HepG2 (cell line): ENCODE data around the gene SKP2. TPM values are rescaled to one million over a fixed set of nuclear protein-coding genes. Genes with fewer than 3 reads are reported as not detected.

Source experiments
- BCL6 ChIP-seq: IDR thresholded peaks from 2 replicates; pipeline ENCODE4 v1.6.1; 2016; ENCODE audit warnings: missing genetic modification reagents, missing compliant biosample characterization
- BORCS8-MEF2B ChIP-seq: sonication (generic); formaldehyde crosslinking; IDR thresholded peaks from 2 replicates; pipeline ENCODE4 v1.8.0; 2022; ENCODE audit warnings: mild to moderate bottlenecking, missing genetic modification reagents
- DNMT1 ChIP-seq: sonication (generic); formaldehyde crosslinking; IDR thresholded peaks from 2 replicates; pipeline ENCODE4 v1.5.1; 2020; ENCODE audit warnings: mild to moderate bottlenecking, missing genetic modification reagents
- KMT2A ChIP-seq: sonication (generic); formaldehyde crosslinking; IDR thresholded peaks from 2 replicates; pipeline ENCODE4 v1.4.0; 2020; ENCODE audit warnings: missing genetic modification reagents
- LCORL ChIP-seq, 2 experiments: fragments of 450-650 bp in 1 of 2; sonication (generic) in 1 of 2; formaldehyde crosslinking in 1 of 2; IDR thresholded peaks; 2 replicates each; pipeline versions ENCODE4 v1.5.0 to v1.6.1; 2017 to 2020; ENCODE audit warnings: antibody characterized with exemption in 1 of 2, missing genetic modification reagents in 1 of 2
- MYC ChIP-seq: sonication (generic); formaldehyde crosslinking; IDR thresholded peaks from 2 replicates; pipeline ENCODE4 v1.9.0; 2021; ENCODE audit warnings: missing genetic modification reagents, borderline replicate concordance
- NFE2L1 ChIP-seq: sonication (generic); formaldehyde crosslinking; IDR thresholded peaks from 2 replicates; pipeline ENCODE4 v1.4.0; 2020; ENCODE audit warnings: missing genetic modification reagents, mild to moderate bottlenecking, borderline replicate concordance
- NFE2L2 ChIP-seq: fragments of 150-350 bp; IDR thresholded peaks from 2 replicates; pipeline ENCODE4 v1.6.1; 2014; ENCODE audit warnings: low read length
- SALL2 ChIP-seq: sonication (generic); formaldehyde crosslinking; IDR thresholded peaks from 2 replicates; pipeline ENCODE4 v1.8.1; 2023; ENCODE audit warnings: mild to moderate bottlenecking, missing genetic modification reagents, inconsistent platforms
- SMAD3 ChIP-seq: sonication (generic); formaldehyde crosslinking; IDR thresholded peaks from 2 replicates; pipeline ENCODE4 v1.4.0; 2020; ENCODE audit warnings: missing genetic modification reagents
- TRIM24 ChIP-seq: sonication (generic); formaldehyde crosslinking; IDR thresholded peaks from 2 replicates; pipeline ENCODE4 v1.8.0; 2022; ENCODE audit warnings: mild to moderate bottlenecking, missing genetic modification reagents
- YEATS2 ChIP-seq: sonication (generic); formaldehyde crosslinking; IDR thresholded peaks from 2 replicates; pipeline ENCODE4 v1.4.0; 2020; ENCODE audit warnings: missing genetic modification reagents, borderline replicate concordance
- ZNF563 ChIP-seq: sonication (generic); formaldehyde crosslinking; IDR thresholded peaks from 2 replicates; pipeline ENCODE4 v1.8.0; 2022; ENCODE audit warnings: mild to moderate bottlenecking, moderate library complexity, missing genetic modification reagents
- ZNF83 ChIP-seq: sonication (generic); formaldehyde crosslinking; IDR thresholded peaks from 2 replicates; pipeline ENCODE4 v1.4.0; 2020; ENCODE audit warnings: missing genetic modification reagents, mild to moderate bottlenecking, borderline replicate concordance
- polyA plus RNA-seq, 8 experiments: library from polyadenylated mRNA; depleted of rRNA in 3 of 8; stranded (reverse) in 7 of 8; unstranded in 1 of 8; fragments of >200 nt; fragmentation: Illumina TruSeq in 4 of 8; extraction: Trizol in 4 of 8; gene quantifications; 2 replicates each; pipeline versions ENCODE4 v1.2.1 to v1.2.3, GENCODE V29; 2011 to 2016; ENCODE audit warnings: low read depth in 4 of 8, missing spikeins in 1 of 8, mixed read lengths in 1 of 8; ENCODE audit not compliant: insufficient read depth in 1 of 8
- total RNA-seq, 5 experiments: library from RNA; depleted of rRNA; stranded (reverse); fragments of >200 nt; fragmentation: Illumina TruSeq; extraction: Trizol; gene quantifications; 2 replicates each; pipeline ENCODE4 v1.2.3, GENCODE V29; 2016; ENCODE audit warnings: low read depth in 1 of 5
- TF ChIP-seq, protein P1 (sequence below): sonication (generic); formaldehyde crosslinking; IDR thresholded peaks from 2 replicates; pipeline ENCODE4 v1.9.0; 2021; ENCODE audit warnings: missing genetic modification reagents, borderline replicate concordance
- TF ChIP-seq, protein P2 (sequence below): sonication (generic); formaldehyde crosslinking; IDR thresholded peaks from 2 replicates; pipeline ENCODE4 v1.9.0; 2022; ENCODE audit warnings: low read depth, missing genetic modification reagents
- TF ChIP-seq, protein P3 (sequence below): sonication (generic); formaldehyde crosslinking; IDR thresholded peaks from 2 replicates; pipeline ENCODE4 v1.5.1; 2020; ENCODE audit warnings: mild to moderate bottlenecking, missing genetic modification reagents, borderline replicate concordance
- TF ChIP-seq, protein P4 (sequence below): sonication (generic); formaldehyde crosslinking; IDR thresholded peaks from 2 replicates; pipeline ENCODE4 v1.5.0; 2020; ENCODE audit warnings: mild to moderate bottlenecking, missing genetic modification reagents, borderline replicate concordance

SKP2 gene
- total and polyA plus RNA-seq, 2 of the 13 experiments (the other 11 are each of a cell fraction or from before 2014, with no cell fraction given) = 29.6 to 84.1 TPM

DNA sequence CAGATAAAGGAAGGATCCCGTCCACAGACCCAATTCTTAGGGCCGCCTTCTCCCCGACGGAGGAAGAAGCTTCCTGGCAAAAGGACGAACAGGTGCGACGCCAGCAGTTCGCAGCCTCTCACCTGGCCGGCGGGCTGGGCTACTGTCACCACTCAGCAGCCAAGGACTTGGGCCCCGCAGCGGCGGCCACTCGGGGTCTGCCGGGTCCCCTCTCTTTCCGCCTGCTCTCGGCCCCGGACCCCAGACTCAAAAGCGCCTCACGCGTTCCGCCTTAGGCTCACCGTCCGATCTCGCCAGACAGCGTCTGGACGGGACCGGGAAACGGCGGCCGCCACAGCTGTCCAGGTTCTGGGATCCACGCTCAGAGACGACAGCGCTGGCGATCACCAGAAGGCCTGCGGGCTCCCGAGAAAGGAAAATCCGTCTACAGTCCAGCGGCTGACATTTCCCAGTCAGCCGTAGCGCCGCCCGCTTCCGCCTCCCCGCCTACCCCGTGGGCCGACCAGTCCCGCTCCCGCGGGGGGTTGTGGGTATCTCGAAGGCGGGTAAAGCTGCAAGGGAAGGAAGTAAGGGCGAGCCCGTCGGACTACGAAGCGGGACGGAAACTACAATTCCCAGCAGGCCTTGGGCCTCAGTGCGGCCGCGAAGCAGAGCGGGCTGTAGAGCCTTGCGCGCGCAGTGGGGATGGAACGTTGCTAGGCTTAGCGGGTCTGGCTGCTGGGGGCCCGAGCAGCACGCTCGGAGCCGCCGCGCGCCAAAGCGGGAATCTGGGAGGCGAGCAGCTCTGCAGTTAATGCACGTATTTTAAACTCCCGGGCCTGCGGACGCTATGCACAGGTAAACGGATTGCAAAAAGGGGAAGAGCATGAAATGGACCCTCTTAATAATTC lies at the start of gene SKP2, which contains the start of gene LMBRD2 (continued):
- peak; percentile 76; the same call in 1 of the 2 replicates for TF ChIP-seq ZNF83 (CRISPR knock-in tag)
- no peak for TF ChIP-seq LCORL (IDR thresholded peaks at IDR 0.05)
- TF ChIP-seq LCORL (CRISPR knock-in tag; IDR thresholded peaks at IDR 0.05) = 0 out of 2 replicates have a peak, but pooled peaks have one; percentile 44
- TF ChIP-seq ZNF563 (CRISPR knock-in tag) = 0 out of 2 replicates have a peak, but pooled peaks have one; percentile 15
- no peak for TF ChIP-seq TRIM24 (CRISPR knock-in tag)
- TF ChIP-seq SMAD3 (CRISPR knock-in tag) = 0 out of 2 replicates have a peak, but pooled peaks have one; percentile 33
- TF ChIP-seq, protein P1, sequence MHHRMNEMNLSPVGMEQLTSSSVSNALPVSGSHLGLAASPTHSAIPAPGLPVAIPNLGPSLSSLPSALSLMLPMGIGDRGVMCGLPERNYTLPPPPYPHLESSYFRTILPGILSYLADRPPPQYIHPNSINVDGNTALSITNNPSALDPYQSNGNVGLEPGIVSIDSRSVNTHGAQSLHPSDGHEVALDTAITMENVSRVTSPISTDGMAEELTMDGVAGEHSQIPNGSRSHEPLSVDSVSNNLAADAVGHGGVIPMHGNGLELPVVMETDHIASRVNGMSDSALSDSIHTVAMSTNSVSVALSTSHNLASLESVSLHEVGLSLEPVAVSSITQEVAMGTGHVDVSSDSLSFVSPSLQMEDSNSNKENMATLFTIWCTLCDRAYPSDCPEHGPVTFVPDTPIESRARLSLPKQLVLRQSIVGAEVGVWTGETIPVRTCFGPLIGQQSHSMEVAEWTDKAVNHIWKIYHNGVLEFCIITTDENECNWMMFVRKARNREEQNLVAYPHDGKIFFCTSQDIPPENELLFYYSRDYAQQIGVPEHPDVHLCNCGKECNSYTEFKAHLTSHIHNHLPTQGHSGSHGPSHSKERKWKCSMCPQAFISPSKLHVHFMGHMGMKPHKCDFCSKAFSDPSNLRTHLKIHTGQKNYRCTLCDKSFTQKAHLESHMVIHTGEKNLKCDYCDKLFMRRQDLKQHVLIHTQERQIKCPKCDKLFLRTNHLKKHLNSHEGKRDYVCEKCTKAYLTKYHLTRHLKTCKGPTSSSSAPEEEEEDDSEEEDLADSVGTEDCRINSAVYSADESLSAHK (CRISPR knock-in tag) = no peak
- TF ChIP-seq YEATS2 = peak; percentile 96
- TF ChIP-seq BORCS8-MEF2B (CRISPR knock-in tag) = peak; percentile 93
- peak; percentile 50 for TF ChIP-seq BCL6 (CRISPR knock-in tag)
- TF ChIP-seq, protein P2, sequence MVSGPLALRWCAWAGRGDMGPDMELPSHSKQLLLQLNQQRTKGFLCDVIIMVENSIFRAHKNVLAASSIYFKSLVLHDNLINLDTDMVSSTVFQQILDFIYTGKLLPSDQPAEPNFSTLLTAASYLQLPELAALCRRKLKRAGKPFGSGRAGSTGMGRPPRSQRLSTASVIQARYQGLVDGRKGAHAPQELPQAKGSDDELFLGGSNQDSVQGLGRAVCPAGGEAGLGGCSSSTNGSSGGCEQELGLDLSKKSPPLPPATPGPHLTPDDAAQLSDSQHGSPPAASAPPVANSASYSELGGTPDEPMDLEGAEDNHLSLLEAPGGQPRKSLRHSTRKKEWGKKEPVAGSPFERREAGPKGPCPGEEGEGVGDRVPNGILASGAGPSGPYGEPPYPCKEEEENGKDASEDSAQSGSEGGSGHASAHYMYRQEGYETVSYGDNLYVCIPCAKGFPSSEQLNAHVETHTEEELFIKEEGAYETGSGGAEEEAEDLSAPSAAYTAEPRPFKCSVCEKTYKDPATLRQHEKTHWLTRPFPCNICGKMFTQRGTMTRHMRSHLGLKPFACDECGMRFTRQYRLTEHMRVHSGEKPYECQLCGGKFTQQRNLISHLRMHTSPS (CRISPR knock-in tag) = no peak; the same call in 1 of the 2 replicates
- TF ChIP-seq, protein P3, sequence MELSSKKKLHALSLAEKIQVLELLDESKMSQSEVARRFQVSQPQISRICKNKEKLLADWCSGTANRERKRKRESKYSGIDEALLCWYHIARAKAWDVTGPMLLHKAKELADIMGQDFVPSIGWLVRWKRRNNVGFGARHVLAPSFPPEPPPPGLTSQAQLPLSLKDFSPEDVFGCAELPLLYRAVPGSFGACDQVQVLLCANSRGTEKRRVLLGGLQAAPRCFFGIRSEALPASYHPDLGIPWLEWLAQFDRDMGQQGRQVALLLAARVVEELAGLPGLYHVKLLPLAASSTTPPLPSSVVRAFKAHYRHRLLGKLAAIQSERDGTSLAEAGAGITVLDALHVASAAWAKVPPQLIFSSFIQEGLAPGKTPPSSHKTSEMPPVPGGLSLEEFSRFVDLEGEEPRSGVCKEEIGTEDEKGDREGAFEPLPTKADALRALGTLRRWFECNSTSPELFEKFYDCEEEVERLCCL (CRISPR knock-in tag) = no peak
- TF ChIP-seq DNMT1 (CRISPR knock-in tag) = 0 out of 2 replicates have a peak, but pooled peaks have one; percentile 84
- no peak for TF ChIP-seq NFE2L1 (CRISPR knock-in tag)
- TF ChIP-seq MYC (CRISPR knock-in tag) = peak; percentile 77; the same call in 1 of the 2 replicates
- TF ChIP-seq, protein P4, sequence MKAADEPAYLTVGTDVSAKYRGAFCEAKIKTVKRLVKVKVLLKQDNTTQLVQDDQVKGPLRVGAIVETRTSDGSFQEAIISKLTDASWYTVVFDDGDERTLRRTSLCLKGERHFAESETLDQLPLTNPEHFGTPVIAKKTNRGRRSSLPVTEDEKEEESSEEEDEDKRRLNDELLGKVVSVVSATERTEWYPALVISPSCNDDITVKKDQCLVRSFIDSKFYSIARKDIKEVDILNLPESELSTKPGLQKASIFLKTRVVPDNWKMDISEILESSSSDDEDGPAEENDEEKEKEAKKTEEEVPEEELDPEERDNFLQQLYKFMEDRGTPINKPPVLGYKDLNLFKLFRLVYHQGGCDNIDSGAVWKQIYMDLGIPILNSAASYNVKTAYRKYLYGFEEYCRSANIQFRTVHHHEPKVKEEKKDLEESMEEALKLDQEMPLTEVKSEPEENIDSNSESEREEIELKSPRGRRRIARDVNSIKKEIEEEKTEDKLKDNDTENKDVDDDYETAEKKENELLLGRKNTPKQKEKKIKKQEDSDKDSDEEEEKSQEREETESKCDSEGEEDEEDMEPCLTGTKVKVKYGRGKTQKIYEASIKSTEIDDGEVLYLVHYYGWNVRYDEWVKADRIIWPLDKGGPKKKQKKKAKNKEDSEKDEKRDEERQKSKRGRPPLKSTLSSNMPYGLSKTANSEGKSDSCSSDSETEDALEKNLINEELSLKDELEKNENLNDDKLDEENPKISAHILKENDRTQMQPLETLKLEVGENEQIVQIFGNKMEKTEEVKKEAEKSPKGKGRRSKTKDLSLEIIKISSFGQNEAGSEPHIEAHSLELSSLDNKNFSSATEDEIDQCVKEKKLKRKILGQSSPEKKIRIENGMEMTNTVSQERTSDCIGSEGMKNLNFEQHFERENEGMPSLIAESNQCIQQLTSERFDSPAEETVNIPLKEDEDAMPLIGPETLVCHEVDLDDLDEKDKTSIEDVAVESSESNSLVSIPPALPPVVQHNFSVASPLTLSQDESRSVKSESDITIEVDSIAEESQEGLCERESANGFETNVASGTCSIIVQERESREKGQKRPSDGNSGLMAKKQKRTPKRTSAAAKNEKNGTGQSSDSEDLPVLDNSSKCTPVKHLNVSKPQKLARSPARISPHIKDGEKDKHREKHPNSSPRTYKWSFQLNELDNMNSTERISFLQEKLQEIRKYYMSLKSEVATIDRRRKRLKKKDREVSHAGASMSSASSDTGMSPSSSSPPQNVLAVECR (CRISPR knock-in tag) = peak; percentile 82
- no peak for TF ChIP-seq NFE2L2
- peak; percentile 92 for TF ChIP-seq KMT2A
- peak; percentile 50; the same call in 1 of the 2 replicates for TF ChIP-seq SALL2 (CRISPR knock-in tag)
